H1 (cell line): ENCODE results near the gene AIMP1. TPM values are rescaled to one million over a fixed set of nuclear protein-coding genes. Genes with fewer than 3 reads are reported as not detected.
A peak's percentile ranks its signal among the peaks of the same experiment; 100 is the strongest.

Experiments
- CTCF ChIA-PET: fragments of 300-600 bp; sonication (Branson Sonifier 250); formaldehyde crosslinking; loops from one replicate; lab custom pipeline; 2021; ENCODE audit not compliant: partially characterized antibody; lab: Charles Lee
- POLR2A ChIA-PET: fragments of 300-600 bp; sonication (Branson Sonifier 250); formaldehyde crosslinking; loops from one replicate; lab custom pipeline; 2021; ENCODE audit warnings: inconsistent platforms; ENCODE audit not compliant: partially characterized antibody; lab: Charles Lee
- DNase-seq, 2 experiments: peaks; one replicate each; pipeline versions ENCODE4 v3.0.0 to v3.0.0-alpha.2; 2010 to 2022; ENCODE audit warnings: low spot score in 2 of 2, low read depth in 1 of 2, mixed read lengths in 1 of 2
- FAIRE-seq: peaks from 2 replicates; lab custom pipeline; 2011; peaks lifted over from hg19 to GRCh38; lab: Jason Lieb, UNC
- H2AFZ ChIP-seq: 2 replicates; pipeline ENCODE4 v1.8.1; 2012; ENCODE audit warnings: low read length, inconsistent platforms
- H2AK5ac ChIP-seq: 2 replicates; pipeline ENCODE4 v1.6.1; 2013; ENCODE audit warnings: low read depth, low read length
- H2BK120ac ChIP-seq: replicated peaks from 2 replicates; pipeline ENCODE3; 2013; ENCODE audit warnings: low read depth, low read length, inconsistent platforms
- H2BK12ac ChIP-seq: 2 replicates; pipeline ENCODE4 v1.6.1; 2013; ENCODE audit warnings: low read depth, low read length
- H2BK15ac ChIP-seq: 2 replicates; pipeline ENCODE4 v1.6.1; 2013; ENCODE audit warnings: low read length
- H2BK20ac ChIP-seq: 2 replicates; pipeline ENCODE4 v1.6.1; 2013; ENCODE audit warnings: low read length
- H2BK5ac ChIP-seq: 2 replicates; pipeline ENCODE4 v1.6.1; 2013; ENCODE audit warnings: low read depth, low read length
- H3K14ac ChIP-seq: 2 replicates; pipeline ENCODE4 v1.6.1; 2013; ENCODE audit warnings: inconsistent platforms; ENCODE audit not compliant: insufficient read length
- H3K18ac ChIP-seq: 2 replicates; pipeline ENCODE4 v1.6.1; 2013; ENCODE audit warnings: low read length; ENCODE audit errors: extremely low read depth
- H3K23ac ChIP-seq: 2 replicates; pipeline ENCODE4 v1.6.1; 2013; ENCODE audit warnings: inconsistent platforms; ENCODE audit not compliant: insufficient read length
- H3K23me2 ChIP-seq: 2 replicates; pipeline ENCODE4 v1.6.1; 2013; ENCODE audit warnings: low read depth, low read length
- H3K27ac ChIP-seq: 2 replicates; pipeline ENCODE4 v1.6.1; 2011; ENCODE audit warnings: low read depth, low read length, inconsistent platforms
- H3K27me3 ChIP-seq, 4 experiments: replicated peaks in 1 of 4; 1 replicate in 1 of 4; 2 replicates in 3 of 4; pipeline versions ENCODE4 v1.6.1 to v1.8.1; 2011 to 2013; ENCODE audit warnings: low read length in 3 of 4, mild to moderate bottlenecking in 3 of 4, inconsistent platforms in 2 of 4, mixed read lengths in 2 of 4, moderate library complexity in 1 of 4; ENCODE audit not compliant: control insufficient read depth in 3 of 4, insufficient read depth in 3 of 4; ENCODE audit errors: extremely low read depth in 1 of 4
- H3K36me3 ChIP-seq, 4 experiments: 2 replicates each; pipeline versions ENCODE4 v1.6.1 to v1.8.1; 2011 to 2013; ENCODE audit warnings: mild to moderate bottlenecking in 4 of 4, low read length in 3 of 4, moderate library complexity in 2 of 4, control low read depth in 1 of 4, inconsistent platforms in 1 of 4; ENCODE audit not compliant: insufficient read depth in 4 of 4, control insufficient read depth in 2 of 4
- H3K4ac ChIP-seq: replicated peaks from 2 replicates; pipeline ENCODE3; 2013; ENCODE audit warnings: low read length, low read depth, mixed read lengths, inconsistent platforms; ENCODE audit not compliant: insufficient read length
- H3K4me1 ChIP-seq, 4 experiments: replicated peaks in 1 of 4; 1 replicate in 1 of 4; 2 replicates in 3 of 4; pipeline versions ENCODE4 v1.6.1 to v1.8.1; 2011 to 2013; ENCODE audit warnings: low read length in 3 of 4, inconsistent platforms in 2 of 4, mixed read lengths in 1 of 4; ENCODE audit not compliant: insufficient read depth in 4 of 4, control insufficient read depth in 3 of 4
- H3K4me2 ChIP-seq, 2 experiments: 2 replicates each; pipeline versions ENCODE4 v1.6.1 to v1.8.1; 2011 to 2013; ENCODE audit warnings: low read depth in 2 of 2, low read length in 2 of 2, control low read depth in 1 of 2, inconsistent platforms in 1 of 2, mild to moderate bottlenecking in 1 of 2; ENCODE audit not compliant: insufficient read depth in 1 of 2
- H3K4me3 ChIP-seq, 4 experiments: fragments of 200-600, 300-600 bp in 1 of 4; sonication (generic), shearing (Covaris generic), sonication (Bioruptor Twin) in 1 of 4; 2 replicates each; pipeline versions ENCODE4 v1.5.1 to v1.8.1; 2011 to 2016; ENCODE audit warnings: low read length in 4 of 4, low read depth in 3 of 4, control low read depth in 2 of 4, inconsistent platforms in 2 of 4, mild to moderate bottlenecking in 2 of 4, mixed read lengths in 1 of 4, moderate library complexity in 1 of 4; ENCODE audit not compliant: insufficient read depth in 2 of 4; ENCODE audit errors: extremely low read depth in 1 of 4
- H3K56ac ChIP-seq: replicated peaks from 2 replicates; pipeline ENCODE3; 2013; ENCODE audit warnings: low read depth, mild to moderate bottlenecking, mixed read lengths, low read length, inconsistent platforms; ENCODE audit not compliant: insufficient read length
- H3K79me1 ChIP-seq: 2 replicates; pipeline ENCODE4 v1.6.1; 2013; ENCODE audit warnings: low read depth, low read length, control low read depth
- H3K79me2 ChIP-seq, 2 experiments: 2 replicates each; pipeline versions ENCODE4 v1.6.1 to v1.8.1; 2012 to 2013; ENCODE audit warnings: low read length in 2 of 2, mild to moderate bottlenecking in 2 of 2, inconsistent platforms in 1 of 2; ENCODE audit not compliant: insufficient read depth in 2 of 2, control insufficient read depth in 1 of 2
- H3K9ac ChIP-seq, 4 experiments: replicated peaks in 1 of 4; 1 replicate in 1 of 4; 2 replicates in 3 of 4; pipeline versions ENCODE4 v1.6.1 to v1.8.1; 2011 to 2013; ENCODE audit warnings: low read depth in 3 of 4, low read length in 3 of 4, control low read depth in 2 of 4, mild to moderate bottlenecking in 2 of 4, moderate library complexity in 2 of 4, inconsistent platforms in 1 of 4; ENCODE audit errors: extremely low read depth in 1 of 4
- H3K9me3 ChIP-seq, 2 experiments: 2 replicates each; pipeline versions ENCODE4 v1.6.1 to v1.8.1; 2012 to 2013; ENCODE audit warnings: mild to moderate bottlenecking in 2 of 2, moderate library complexity in 2 of 2, control low read depth in 1 of 2, inconsistent platforms in 1 of 2, low read depth in 1 of 2, low read length in 1 of 2, mixed read lengths in 1 of 2; ENCODE audit not compliant: insufficient read depth in 2 of 2
- H4K20me1 ChIP-seq, 2 experiments: replicated peaks in 1 of 2; 2 replicates each; pipeline versions ENCODE3 to v1.8.1; 2011 to 2013; ENCODE audit warnings: inconsistent platforms in 2 of 2, low read length in 2 of 2, mild to moderate bottlenecking in 1 of 2; ENCODE audit not compliant: insufficient read depth in 2 of 2, control insufficient read depth in 1 of 2
- H4K5ac ChIP-seq: 2 replicates; pipeline ENCODE4 v1.6.1; 2013; ENCODE audit warnings: low read length, low read depth, mixed read lengths, inconsistent platforms; ENCODE audit not compliant: insufficient read length
- H4K8ac ChIP-seq: 2 replicates; pipeline ENCODE4 v1.8.0; 2013; ENCODE audit warnings: mild to moderate bottlenecking, moderate library complexity, low read length, inconsistent platforms; ENCODE audit not compliant: insufficient read depth; ENCODE audit errors: extremely low read depth
- H4K91ac ChIP-seq: replicated peaks from 2 replicates; pipeline ENCODE3; 2013; ENCODE audit warnings: low read length, mixed read lengths, inconsistent platforms; ENCODE audit not compliant: insufficient read length
- HDAC2 ChIP-seq, 2 experiments: fragments of 300-600 bp in 1 of 2; sonication (generic) in 1 of 2; IDR thresholded peaks; 2 replicates each; pipeline ENCODE4 v1.6.1; 2011 to 2012; ENCODE audit warnings: low read depth in 2 of 2, low read length in 2 of 2, mild to moderate bottlenecking in 2 of 2, moderate library complexity in 2 of 2, borderline replicate concordance in 1 of 2, inconsistent platforms in 1 of 2
- JUN ChIP-seq: IDR thresholded peaks from 2 replicates; pipeline ENCODE4 v1.6.1; 2011; ENCODE audit warnings: low read depth, mild to moderate bottlenecking, improper control_type of control experiment, low read length
- NANOG ChIP-seq: IDR thresholded peaks from 2 replicates; pipeline ENCODE4 v1.6.1; 2011; ENCODE audit warnings: low read length, low read depth, mild to moderate bottlenecking, inconsistent platforms; ENCODE audit not compliant: insufficient read depth, poor library complexity, severe bottlenecking
- PHF8 ChIP-seq: fragments of 200-600 bp; sonication (generic); conservative IDR thresholded peaks from 2 replicates; pipeline ENCODE4 v1.7.1; 2012; ENCODE audit warnings: low read depth, mild to moderate bottlenecking, inconsistent platforms, low read length, moderate library complexity
- POU5F1 ChIP-seq: IDR thresholded peaks from 2 replicates; pipeline ENCODE4 v1.6.1; 2011; ENCODE audit warnings: low read depth, mild to moderate bottlenecking, low read length, moderate library complexity
- RNF2 ChIP-seq: fragments of 200-900, 300-1000 bp; sonication (generic); IDR thresholded peaks from 2 replicates; pipeline ENCODE4 v1.7.1; 2016; ENCODE audit warnings: borderline replicate concordance, low read depth, mild to moderate bottlenecking, antibody characterized with exemption, low read length; ENCODE audit not compliant: poor library complexity, severe bottlenecking; ENCODE audit errors: missing control alignments
- ZNF274 ChIP-seq: IDR thresholded peaks from 2 replicates; pipeline ENCODE4 v1.7.0; 2012; ENCODE audit warnings: low read length, borderline replicate concordance; ENCODE audit errors: extremely low read depth
- WGBS, 2 experiments: shearing (Covaris generic) in 1 of 2; methylation state at CpG; one replicate each; pipeline versions ENCODE4 v1.1.6 to v1.1.7; 2013 to 2015; ENCODE audit warnings: low lambda C conversion rate in 2 of 2, mixed read lengths in 2 of 2, inconsistent platforms in 1 of 2, low coverage in 1 of 2, missing lambda C conversion rate in 1 of 2; ENCODE audit not compliant: insufficient replicate concordance in 2 of 2, insufficient coverage in 1 of 2, insufficient read length in 1 of 2; ENCODE audit errors: extremely low coverage in 1 of 2, missing lambda C conversion rate in 1 of 2; 5-methylcytosine and 5-hydroxymethylcytosine counted together
- polyA plus RNA-seq, 7 experiments: library from polyadenylated mRNA; depleted of rRNA in 3 of 7; stranded (reverse) in 5 of 7; unstranded in 2 of 7; fragments of >200 nt in 5 of 7; fragments of 200-250 nt in 2 of 7; gene quantifications; 1 replicate in 5 of 7; 2 replicates in 1 of 7; 4 replicates in 1 of 7; pipeline versions ENCODE4 v1.2.1 to v1.2.3, GENCODE V29; 2011 to 2013; ENCODE audit warnings: missing spikeins in 2 of 7, mixed read lengths in 2 of 7
- total RNA-seq: library from RNA; stranded (reverse); fragmentation: NEBNext Ultra II Directional; extraction: Animal tissue kit (Norgen Biotek cat#: 25700); gene quantifications from 2 replicates; pipeline ENCODE4 v1.2.1, GENCODE V29; 2021

AIMP1 gene
- total and polyA plus RNA-seq, 2 of the 8 experiments (the other 6 are each of a cell fraction or from before 2014, with no cell fraction given) = 7.9 to 54.6 TPM

DNA sequence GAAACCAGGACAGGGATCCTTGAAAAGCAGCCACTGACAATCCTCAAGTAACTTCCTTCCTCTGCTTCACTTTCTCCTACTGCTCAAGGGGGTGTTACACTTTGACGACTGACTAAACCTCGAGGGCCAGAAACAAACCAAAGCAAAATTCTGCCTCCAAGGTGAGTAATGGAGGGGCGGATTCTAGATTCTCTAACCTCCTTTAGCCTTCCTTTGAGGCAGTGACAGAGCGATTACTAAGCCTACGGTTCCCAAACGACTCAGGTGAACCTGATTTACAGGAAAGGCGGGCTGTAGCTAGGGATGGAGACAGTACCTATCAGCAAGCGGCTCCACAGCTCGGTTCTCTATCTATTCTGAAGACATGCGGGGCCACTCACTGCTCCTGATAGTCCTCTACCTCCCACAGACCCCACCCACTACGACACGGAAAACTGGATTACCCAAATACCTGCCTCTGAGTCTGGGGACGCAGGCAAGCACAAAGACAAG, 828 bp upstream of the AIMP1 start:
- H3K79me2 ChIP-seq = peaks cover 5 to 73% of the 10 kb centered on the region in 2 experiments; a peak in 3 of 4 replicates
- no peak for FAIRE-seq
- TF ChIP-seq POU5F1 = no peak
- no peak for TF ChIP-seq NANOG
- no peak for TF ChIP-seq ZNF274
- TF ChIP-seq PHF8 = no peak
- TF ChIP-seq RNF2 = no peak
- no peak for TF ChIP-seq JUN
- no peak for TF ChIP-seq HDAC2 (IDR thresholded peaks at IDR 0.05; ENCODE audit: borderline replicate concordance in 1 of 2, low read depth in 2 of 2, low read length in 2 of 2)

More for the DNA sequence above, 828 bp upstream of the AIMP1 start:
- Histone ChIP-seq H3K4me3 (peak overlapping the region; percentile 88 to 100 (median 98)), H2BK15ac (no peak overlapping the region), H4K20me1 (no peaks in the 10 kb centered on the region), H3K23ac (no peak overlapping the region), H2AFZ (peak overlapping the region; percentile 96; the same call in 1 of the 2 replicates), H3K27ac (peak overlapping the region; percentile 99), H3K9me3 (no peaks in the 10 kb centered on the region), H3K18ac (no peak overlapping the region), H2BK12ac (peak overlapping the region; percentile 2; the same call in 1 of the 2 replicates), H3K14ac (no peak overlapping the region), H2AK5ac (no peak overlapping the region), H3K23me2 (peaks cover 10% of the 10 kb centered on the region; the same call in 1 of the 2 replicates), H2BK20ac (no peak overlapping the region), H2BK120ac (no peak overlapping the region), H3K4ac (peak overlapping the region; percentile 48), H3K79me1 (peaks cover 2% of the 10 kb centered on the region; the same call in 1 of the 2 replicates), H3K4me2 (peak overlapping the region; percentile 85 to 98), H4K91ac (peak overlapping the region; percentile 18), H3K9ac (peak overlapping the region; percentile 93 to 99 (median 98)), H4K5ac (no peak overlapping the region), H3K27me3 (no peaks in the 10 kb centered on the region), H3K56ac (peak overlapping the region; percentile 40), H3K4me1 (no peaks in the 10 kb centered on the region), H4K8ac (peak overlapping the region; percentile 98; the same call in 1 of the 2 replicates), H3K36me3 (peaks cover 0 to 2% (median under 1%) of the 10 kb centered on the region in 4 experiments; a peak in 1 of 8 replicates), H2BK5ac (peak overlapping the region; percentile 97)
- CTCF ChIA-PET = interaction anchor here (1.0 to 1.8 kb wide), 4 partner anchors 10 to 198 kb away, joined by 4 to 7 read pairs (median 4); no protein-coding TSS in a partner anchor
- 1% methylated on average over 13 of the region's 13 CpGs; no CpG with 5 or more reads in 1 of the 2 experiments for WGBS, 2 experiments
- DNase-seq = no peak
- POLR2A ChIA-PET = interaction anchor here (0.8 to 1.6 kb wide), 8 partner anchors 10 to 95 kb away, joined by 3 to 13 read pairs (median 4); no protein-coding TSS in a partner anchor
